Keratinocyte (primary cell): ENCODE measurements around the gene SHISA8. TPM values are rescaled to one million over a fixed set of nuclear protein-coding genes. Genes with fewer than 3 reads are reported as not detected.

ENCODE experiments used
- DNase-seq: peaks from one replicate; pipeline ENCODE4 v3.0.0-alpha.2; 2011; ENCODE audit warnings: low read depth, missing footprints, low spot score
- FAIRE-seq: peaks from 2 replicates; lab custom pipeline; 2011; peaks lifted over from hg19 to GRCh38; lab: Jason Lieb, UNC
- H2AFZ ChIP-seq: 2 replicates; pipeline ENCODE4 v1.6.0; 2012; ENCODE audit warnings: low read length, control low read depth, inconsistent platforms; ENCODE audit not compliant: control insufficient read depth
- H3K27ac ChIP-seq: 2 replicates; pipeline ENCODE4 v1.5.1; 2011; ENCODE audit warnings: low read length; ENCODE audit not compliant: control insufficient read depth, insufficient read depth
- H3K27me3 ChIP-seq: 3 replicates; pipeline ENCODE4 v1.6.0; 2011; ENCODE audit warnings: low read length; ENCODE audit not compliant: control insufficient read depth, insufficient read depth; ENCODE audit errors: extremely low read depth
- H3K36me3 ChIP-seq, 2 experiments: 2 replicates in 1 of 2; 3 replicates in 1 of 2; pipeline ENCODE4 v1.5.1; 2011; ENCODE audit warnings: low read length in 2 of 2, mild to moderate bottlenecking in 1 of 2; ENCODE audit not compliant: control insufficient read depth in 2 of 2, insufficient read depth in 2 of 2; ENCODE audit errors: extremely low read depth in 1 of 2
- H3K4me1 ChIP-seq: 3 replicates; pipeline ENCODE4 v1.5.1; 2011; ENCODE audit warnings: low read length; ENCODE audit not compliant: control insufficient read depth, insufficient read depth; ENCODE audit errors: extremely low read depth
- H3K4me2 ChIP-seq: 3 replicates; pipeline ENCODE4 v1.6.0; 2011; ENCODE audit warnings: low read depth, low read length; ENCODE audit not compliant: control insufficient read depth, insufficient read depth; ENCODE audit errors: extremely low read depth
- H3K4me3 ChIP-seq, 3 experiments: fragments of 200-600 bp in 1 of 3; sonication (generic) in 1 of 3; 2 replicates in 2 of 3; 3 replicates in 1 of 3; pipeline ENCODE4 v1.5.1; 2011 to 2016; ENCODE audit warnings: low read length in 3 of 3, mild to moderate bottlenecking in 3 of 3, control low read depth in 2 of 3, inconsistent platforms in 1 of 3, low read depth in 1 of 3, mixed read lengths in 1 of 3, mixed run types in 1 of 3, moderate library complexity in 1 of 3; ENCODE audit not compliant: control insufficient read depth in 2 of 3, insufficient read depth in 2 of 3; ENCODE audit errors: extremely low read depth in 1 of 3
- H3K79me2 ChIP-seq: 2 replicates; pipeline ENCODE4 v1.6.0; 2012; ENCODE audit warnings: low read length; ENCODE audit not compliant: control insufficient read depth, insufficient read depth
- H3K9ac ChIP-seq: 3 replicates; pipeline ENCODE4 v1.6.0; 2011; ENCODE audit warnings: low read length; ENCODE audit not compliant: control insufficient read depth, insufficient read depth; ENCODE audit errors: extremely low read depth
- H3K9me1 ChIP-seq: 3 replicates; pipeline ENCODE4 v1.6.0; 2011; ENCODE audit warnings: low read length; ENCODE audit not compliant: control insufficient read depth, insufficient read depth; ENCODE audit errors: extremely low read depth
- H3K9me3 ChIP-seq: 2 replicates; pipeline ENCODE4 v1.5.1; 2012; ENCODE audit warnings: low read depth, low read length; ENCODE audit not compliant: control insufficient read depth
- H4K20me1 ChIP-seq: 3 replicates; pipeline ENCODE4 v1.6.0; 2011; ENCODE audit warnings: low read length; ENCODE audit not compliant: control insufficient read depth, insufficient read depth; ENCODE audit errors: extremely low read depth
- CTCF ChIP-seq, 3 experiments: IDR thresholded peaks in 1 of 3; conservative IDR thresholded peaks in 1 of 3; optimal IDR thresholded peaks in 1 of 3; 2 replicates in 2 of 3; 3 replicates in 1 of 3; pipeline versions ENCODE3 to v1.5.1; 2011; ENCODE audit warnings: low read length in 3 of 3, mild to moderate bottlenecking in 3 of 3, moderate library complexity in 2 of 3, control low read depth in 1 of 3, inconsistent platforms in 1 of 3; ENCODE audit not compliant: insufficient read depth in 2 of 3; ENCODE audit errors: extremely low read depth in 1 of 3
- EZH2 ChIP-seq: IDR thresholded peaks from one replicate; pipeline ENCODE4 v1.6.1; 2012; ENCODE audit warnings: inconsistent platforms, mild to moderate bottlenecking, low read length, moderate library complexity
- dilution Hi-C: fragments of 300-500 bp; cut with MboI; formaldehyde crosslinking; loops from one replicate; pipeline ENCODE4 v1.7.0; 2020; ENCODE audit warnings: low sequenced_read_pairs; ENCODE audit not compliant: extremely low pct_ligation_motif_present
- polyA plus RNA-seq, 5 experiments: library from polyadenylated mRNA; depleted of rRNA in 3 of 5; stranded (reverse) in 3 of 5; stranded (forward) in 1 of 5; unstranded in 1 of 5; fragments of >200 nt; gene quantifications; 1 replicate in 1 of 5; 2 replicates in 3 of 5; 3 replicates in 1 of 5; pipeline versions ENCODE4 v1.2.1 to v1.2.3, GENCODE V29; 2011 to 2012; ENCODE audit warnings: missing spikeins in 2 of 5, low read depth in 1 of 5, low replicate concordance in 1 of 5

The SHISA8 gene
- polyA plus RNA-seq, 1 donor (not counting 4 experiments of a cell fraction or from before 2014, with no cell fraction given) = not detected

- FAIRE-seq = no peak
Measured at GRCh38 chr22:41888627-41889200, 26.2 kb downstream of the SHISA8 start.

DNA sequence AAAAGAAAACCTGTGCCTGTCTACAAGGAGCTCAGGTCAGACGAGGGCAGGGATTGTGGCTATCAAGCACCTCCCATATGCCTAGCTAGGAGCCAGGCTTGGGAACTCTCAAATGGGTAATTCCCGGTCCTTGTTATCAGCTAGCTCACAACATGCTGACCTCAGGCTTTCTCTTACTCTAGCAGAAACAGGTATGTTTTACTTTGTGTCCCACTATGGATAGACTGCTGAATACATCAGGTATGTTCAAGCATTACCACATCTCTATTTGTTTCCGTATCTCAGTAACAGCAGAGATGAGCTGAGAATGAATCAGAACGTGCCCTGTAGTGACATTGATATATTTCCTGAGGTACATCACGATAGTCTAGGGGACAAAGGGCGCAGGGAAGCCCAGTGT is 29.4 kb downstream of the SHISA8 start:
- H3K79me2 ChIP-seq = no peaks in the 10 kb centered on the region
- no peak overlapping the region for H2AFZ ChIP-seq
- H3K9me3 ChIP-seq = no peaks in the 10 kb centered on the region
- FAIRE-seq (no peak), DNase-seq (no peak)
- no peaks in the 10 kb centered on the region for H4K20me1 ChIP-seq
- dilution Hi-C loops = no loop called here
- H3K27me3 ChIP-seq = no peaks in the 10 kb centered on the region
- no peak overlapping the region for H3K4me3 ChIP-seq
- no peak for TF ChIP-seq EZH2
- no peak for TF ChIP-seq CTCF (optimal IDR thresholded peaks at IDR 0.05 in 1 of 3, IDR thresholded peaks at IDR 0.05 in 1 of 3, conservative IDR thresholded peaks at IDR 0.05 in 1 of 3; ENCODE audit: extremely low read depth in 1 of 3, insufficient read depth in 2 of 3, low read length in 3 of 3)
- H3K9ac ChIP-seq = no peak overlapping the region
- no peaks in the 10 kb centered on the region for H3K9me1 ChIP-seq
- H3K36me3 ChIP-seq = peaks cover 56 to 63% of the 10 kb centered on the region in 2 experiments
- H3K4me1 ChIP-seq = no peaks in the 10 kb centered on the region
- no peak overlapping the region for H3K27ac ChIP-seq
- no peak overlapping the region for H3K4me2 ChIP-seq

More at GRCh38 chr22:41888627-41889200, 26.2 kb downstream of the SHISA8 start:
- TF ChIP-seq CTCF (optimal IDR thresholded peaks at IDR 0.05 in 1 of 3, IDR thresholded peaks at IDR 0.05 in 1 of 3, conservative IDR thresholded peaks at IDR 0.05 in 1 of 3; ENCODE audit: extremely low read depth in 1 of 3, insufficient read depth in 2 of 3, low read length in 3 of 3) = no peak
- no peak for TF ChIP-seq EZH2
- DNase-seq = no peak
- no peaks in the 10 kb centered on the region for H3K27me3 ChIP-seq
- no peak overlapping the region for H3K27ac ChIP-seq
- H3K9me1 ChIP-seq = no peaks in the 10 kb centered on the region
- no peak overlapping the region for H3K9ac ChIP-seq
- no peaks in the 10 kb centered on the region for H3K4me1 ChIP-seq
- dilution Hi-C loops = no loop called here
- H4K20me1 ChIP-seq = no peaks in the 10 kb centered on the region
- H3K9me3 ChIP-seq = no peaks in the 10 kb centered on the region
- no peak overlapping the region for H2AFZ ChIP-seq
- H3K36me3 ChIP-seq = peaks cover 44 to 64% of the 10 kb centered on the region in 2 experiments
- no peak overlapping the region for H3K4me3 ChIP-seq
- H3K4me2 ChIP-seq = no peak overlapping the region
- no peaks in the 10 kb centered on the region for H3K79me2 ChIP-seq
